CD4-positive, alpha-beta T cell treated with Interleukin-6 for 4 hours (primary cell): Measurements from ENCODE around the gene POTEH.
"Not testable (repeated sequence)": the region's sequence is repeated elsewhere in the genome, so short reads cannot be mapped to it uniquely, and the experiment has no call there.

ENCODE experiments used
- DNase-seq: peaks from one replicate; pipeline ENCODE4 v3.0.0-alpha.2; 2020; ENCODE audit warnings: mixed read lengths

POTEH gene

GRCh38 chr22:15738157-15738908 is 48.5 kb downstream of the POTEH start:
- not testable (repeated sequence) for DNase-seq

DNA sequence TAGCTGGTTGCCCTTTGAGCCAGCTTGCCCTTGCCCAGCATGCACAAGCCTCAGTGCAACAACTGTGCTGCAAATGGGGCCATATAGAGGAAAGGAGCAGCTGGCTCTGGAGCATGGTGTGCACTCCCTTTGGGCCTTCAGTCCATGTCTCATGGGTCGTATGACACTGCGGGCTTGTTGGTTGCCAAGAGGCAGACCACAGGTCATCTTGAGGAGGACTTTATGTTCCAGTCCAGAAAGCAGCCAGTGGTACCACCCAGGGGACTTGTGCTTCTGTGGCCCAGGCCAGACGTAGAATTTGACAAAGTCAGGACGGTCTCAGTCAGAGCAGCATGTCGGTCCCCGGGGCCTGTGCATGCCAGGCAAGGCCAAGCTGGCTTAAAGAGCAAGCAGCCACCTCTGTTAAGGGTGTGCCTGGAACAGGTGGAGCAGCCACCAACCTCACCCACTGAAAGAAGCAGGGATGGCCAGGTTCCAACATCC is 49.1 kb downstream of the POTEH start:
- not testable (repeated sequence) for DNase-seq

DNA sequence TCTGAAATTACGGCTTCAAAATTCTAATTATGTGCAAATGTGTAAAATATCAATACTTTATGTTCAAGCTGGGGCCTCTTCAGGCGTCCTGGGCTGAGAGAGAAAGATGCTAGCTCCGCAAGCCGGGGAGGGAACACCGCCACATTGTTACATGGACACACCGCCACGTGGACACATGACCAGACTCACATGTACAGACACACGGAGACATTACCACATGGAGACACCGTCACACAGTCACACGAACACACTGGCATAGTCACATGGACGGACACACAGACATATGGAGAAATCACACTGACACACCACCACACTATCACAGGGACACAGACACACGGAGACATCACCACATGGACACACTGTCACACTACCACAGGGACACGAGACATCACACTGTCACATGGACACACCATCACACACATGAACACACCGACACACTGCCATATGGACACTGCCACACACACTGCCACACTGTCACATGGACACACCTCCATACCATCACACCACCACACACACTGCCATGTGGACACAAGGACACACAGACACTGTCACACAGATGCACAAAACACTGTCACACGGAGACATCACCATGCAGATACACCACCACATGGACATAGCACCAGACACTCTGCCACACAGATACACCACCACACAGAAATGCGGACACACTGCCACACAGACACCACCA is 58.0 kb downstream of the POTEH start:
- not testable (repeated sequence) for DNase-seq

- DNase-seq = not testable (repeated sequence)
Measured at GRCh38 chr22:15749181-15749970, 59.5 kb downstream of the POTEH start.

DNA sequence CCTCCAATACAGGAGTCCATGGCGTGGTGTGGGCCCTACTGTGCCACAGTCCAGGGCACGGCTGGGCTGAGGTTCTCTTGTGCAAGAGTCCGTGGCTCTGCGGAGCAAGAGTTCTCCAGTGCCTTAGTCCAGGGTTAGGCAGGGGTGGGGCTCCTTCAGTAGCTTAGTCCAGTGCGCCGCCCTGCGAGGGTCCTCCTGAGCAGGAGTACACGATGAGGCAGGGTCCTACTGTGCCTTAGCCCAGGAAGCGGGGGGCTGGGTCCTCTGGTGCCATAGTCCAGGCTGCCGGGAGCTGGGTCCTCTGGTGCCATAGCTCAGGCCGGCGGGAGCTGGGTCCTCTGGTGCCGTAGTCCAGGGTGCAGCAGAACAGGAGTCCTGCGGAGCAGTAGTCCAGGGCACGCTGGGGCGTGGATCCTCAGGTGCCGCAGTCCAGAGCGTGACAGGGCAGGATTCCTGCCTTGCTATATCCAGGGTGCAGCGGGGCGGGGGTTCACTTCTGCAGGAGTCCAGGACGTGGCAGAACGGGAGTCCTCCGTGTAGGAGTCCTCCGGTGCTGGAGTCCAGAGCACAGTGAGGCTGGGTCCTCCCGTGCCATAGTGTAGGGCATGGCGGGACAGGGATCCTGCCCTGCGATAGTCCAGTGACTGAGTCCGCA is 69.7 kb downstream of the POTEH start:
- DNase-seq = peak; percentile 0

- not testable (repeated sequence) for DNase-seq
Measured at GRCh38 chr22:15760388-15761150, 70.7 kb downstream of the POTEH start.

DNA sequence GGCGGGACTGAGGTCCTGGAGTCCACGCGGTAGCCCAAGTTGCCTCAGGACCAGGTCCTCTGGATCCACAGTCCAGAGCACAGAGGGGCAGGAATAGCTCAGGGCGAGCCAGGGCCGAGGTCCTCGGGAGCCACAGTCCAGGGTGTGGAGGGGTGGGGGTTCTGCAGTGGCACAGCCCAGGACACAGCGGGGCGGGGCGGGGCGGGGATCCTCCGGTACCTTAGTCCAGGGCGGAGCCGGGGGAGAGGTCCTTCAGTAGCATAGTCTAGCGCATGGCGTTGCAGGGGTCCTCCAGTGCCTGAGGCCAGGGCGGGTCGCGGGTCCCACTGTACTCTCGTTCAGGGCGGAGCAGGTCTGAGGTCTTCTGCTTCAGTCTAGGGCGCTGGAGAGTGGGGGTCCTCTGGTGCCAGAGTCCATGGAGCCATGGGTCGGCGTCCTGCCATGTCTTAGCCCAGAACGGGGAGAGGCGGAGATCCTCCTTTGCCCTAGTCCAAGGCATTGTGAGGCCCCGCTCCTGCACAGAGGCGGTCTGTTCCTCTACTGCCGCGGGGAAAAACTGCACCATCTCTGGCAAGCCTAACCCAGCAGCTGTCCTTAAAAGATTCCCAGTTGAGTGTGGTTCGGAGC is 71.4 kb downstream of the POTEH start:
- peak; percentile 0 for DNase-seq

DNA sequence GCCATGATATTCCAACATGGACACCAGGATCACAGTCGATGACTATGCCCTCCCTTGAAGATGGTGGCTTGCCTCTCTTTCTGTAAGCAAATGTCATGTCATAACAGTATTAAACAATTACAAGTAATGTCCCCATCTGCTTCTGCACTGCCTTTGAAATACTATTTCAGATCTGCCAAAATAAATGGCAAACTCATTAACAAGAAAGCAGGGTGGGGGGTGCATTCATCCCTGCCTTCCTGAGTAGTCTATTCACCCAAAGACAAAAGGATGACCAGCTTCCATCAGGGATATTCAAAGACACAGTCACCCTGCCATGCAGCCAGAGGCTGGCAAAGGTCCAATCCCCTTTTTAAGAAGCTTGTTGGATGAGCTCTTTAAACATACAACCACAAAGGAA is 73.7 kb downstream of the POTEH start:
- DNase-seq = not testable (repeated sequence)
